SK-N-SH treated with all-trans-retinoic acid at 6 μM for 48 hours (cell line): Measurements from ENCODE around the gene KIAA0513.

Experiments
- ATAC-seq: fragments of 200-7000 bp; cut with Tn5 transposase; 3 replicates; pipeline ENCODE4 v1.9.1; 2020; ENCODE audit warnings: mild to moderate bottlenecking, moderate library complexity
- ESRRG ChIP-seq: fragments of 250-450 bp; sonication (Bioruptor Pico); IDR thresholded peaks from 2 replicates; pipeline ENCODE4 v1.6.1; 2021; ENCODE audit warnings: mild to moderate bottlenecking
- GLIS3 ChIP-seq: fragments of 250-450 bp; sonication (Bioruptor Pico); IDR thresholded peaks from 2 replicates; pipeline ENCODE4 v1.5.0; 2020; ENCODE audit warnings: mild to moderate bottlenecking, moderate library complexity
- ISL1 ChIP-seq: fragments of 250-450 bp; sonication (Bioruptor Pico); IDR thresholded peaks from 2 replicates; pipeline ENCODE4 v2.1.2; 2022; ENCODE audit warnings: mild to moderate bottlenecking, moderate library complexity
- PPARA ChIP-seq: fragments of 250-450 bp; sonication (Bioruptor Pico); IDR thresholded peaks from 2 replicates; pipeline ENCODE4 v1.5.0; 2020; ENCODE audit warnings: mild to moderate bottlenecking, borderline replicate concordance
- RARB ChIP-seq: fragments of 250-450 bp; sonication (Bioruptor Pico); IDR thresholded peaks from 2 replicates; pipeline ENCODE4 v1.8.0; 2021; ENCODE audit warnings: mild to moderate bottlenecking, moderate library complexity
- SNAI2 ChIP-seq: fragments of 250-450 bp; sonication (Bioruptor Pico); IDR thresholded peaks from 2 replicates; pipeline ENCODE4 v1.5.0; 2020; ENCODE audit warnings: mild to moderate bottlenecking, moderate library complexity
- TCF4 ChIP-seq: fragments of 250-450 bp; sonication (Bioruptor Pico); IDR thresholded peaks from 2 replicates; pipeline ENCODE4 v1.8.0; 2021; ENCODE audit warnings: mild to moderate bottlenecking, moderate library complexity, borderline replicate concordance
- ZC3H10 ChIP-seq: fragments of 250-450 bp; sonication (Bioruptor Pico); IDR thresholded peaks from 2 replicates; pipeline ENCODE4 v1.5.1; 2021; ENCODE audit warnings: mild to moderate bottlenecking, moderate library complexity
- ZFP30 ChIP-seq: fragments of 450-650 bp; formaldehyde crosslinking; IDR thresholded peaks from 2 replicates; pipeline ENCODE4 v1.5.0; 2022; ENCODE audit warnings: mild to moderate bottlenecking, moderate library complexity
- ZNF70 ChIP-seq: fragments of 450-650 bp; formaldehyde crosslinking; IDR thresholded peaks from 2 replicates; pipeline ENCODE4 v1.5.0; 2020; ENCODE audit warnings: mild to moderate bottlenecking, moderate library complexity
- TF ChIP-seq, protein P1 (sequence below): fragments of 250-450 bp; sonication (Bioruptor Pico); IDR thresholded peaks from 2 replicates; pipeline ENCODE4 v1.5.0; 2020; ENCODE audit warnings: mild to moderate bottlenecking, moderate library complexity
- TF ChIP-seq, protein P2 (sequence below): fragments of 250-450 bp; sonication (Bioruptor Pico); IDR thresholded peaks from 2 replicates; pipeline ENCODE4 v1.8.0; 2021; ENCODE audit warnings: low read depth, mild to moderate bottlenecking, moderate library complexity, borderline replicate concordance
- TF ChIP-seq, protein P3 (sequence below): fragments of 250-450 bp; sonication (Bioruptor Pico); IDR thresholded peaks from 2 replicates; pipeline ENCODE4 v1.5.1; 2021; ENCODE audit warnings: mild to moderate bottlenecking, moderate library complexity
- TF ChIP-seq, protein P4 (sequence below): fragments of 250-450 bp; sonication (Bioruptor Pico); IDR thresholded peaks from 2 replicates; pipeline ENCODE4 v1.5.1; 2020; ENCODE audit warnings: low read depth, mild to moderate bottlenecking, moderate library complexity
- TF ChIP-seq, protein P5 (sequence below): fragments of 250-450 bp; sonication (Bioruptor Pico); IDR thresholded peaks from 2 replicates; pipeline ENCODE4 v1.8.0; 2020; ENCODE audit warnings: mild to moderate bottlenecking, moderate library complexity, borderline replicate concordance

The KIAA0513 gene

DNA sequence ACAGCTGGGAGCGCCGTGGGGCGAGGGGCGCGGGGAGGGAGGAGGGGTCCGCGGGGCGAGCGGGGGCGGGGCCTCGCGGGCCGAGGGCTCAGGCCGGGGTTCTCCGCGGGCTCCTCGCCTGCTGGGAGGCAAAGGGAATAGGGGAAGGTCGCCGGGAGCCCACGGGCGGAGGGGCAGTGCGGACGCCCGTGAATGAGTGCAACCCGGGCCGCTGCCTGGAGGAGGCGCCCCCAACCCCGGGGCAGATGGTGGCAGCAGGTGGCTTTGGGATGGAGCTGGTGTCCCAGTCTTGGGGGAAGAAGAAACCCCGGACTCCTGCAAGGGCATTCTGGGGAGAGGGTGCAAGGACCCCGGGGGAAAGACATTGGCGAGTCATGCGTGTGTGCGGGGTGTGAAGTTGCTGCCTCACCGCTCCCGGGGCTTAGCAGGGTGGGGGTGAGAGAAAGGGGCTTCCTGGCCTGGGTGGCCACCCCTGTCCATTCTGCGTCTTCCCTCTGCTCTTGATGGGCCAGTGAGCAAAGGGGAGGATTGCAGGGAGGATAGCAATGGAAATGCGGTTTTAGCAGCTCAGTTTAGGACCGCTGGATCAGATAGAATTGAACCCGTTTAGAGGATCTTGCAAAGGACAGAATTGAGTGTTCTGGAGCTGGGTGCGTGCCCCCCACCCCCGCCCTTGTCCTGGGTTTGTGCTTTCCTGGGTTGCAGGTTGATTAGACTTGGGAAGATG, 526 bp downstream of the KIAA0513 start:
- TF ChIP-seq TCF4 (CRISPR knock-in tag) (no peak), SNAI2 (CRISPR knock-in tag) (no peak), PPARA (CRISPR knock-in tag) (no peak), ISL1 (CRISPR knock-in tag) (no peak), ZFP30 (CRISPR knock-in tag) (no peak), ESRRG (CRISPR knock-in tag) (no peak), ZNF70 (CRISPR knock-in tag) (no peak)
- TF ChIP-seq, protein P1, sequence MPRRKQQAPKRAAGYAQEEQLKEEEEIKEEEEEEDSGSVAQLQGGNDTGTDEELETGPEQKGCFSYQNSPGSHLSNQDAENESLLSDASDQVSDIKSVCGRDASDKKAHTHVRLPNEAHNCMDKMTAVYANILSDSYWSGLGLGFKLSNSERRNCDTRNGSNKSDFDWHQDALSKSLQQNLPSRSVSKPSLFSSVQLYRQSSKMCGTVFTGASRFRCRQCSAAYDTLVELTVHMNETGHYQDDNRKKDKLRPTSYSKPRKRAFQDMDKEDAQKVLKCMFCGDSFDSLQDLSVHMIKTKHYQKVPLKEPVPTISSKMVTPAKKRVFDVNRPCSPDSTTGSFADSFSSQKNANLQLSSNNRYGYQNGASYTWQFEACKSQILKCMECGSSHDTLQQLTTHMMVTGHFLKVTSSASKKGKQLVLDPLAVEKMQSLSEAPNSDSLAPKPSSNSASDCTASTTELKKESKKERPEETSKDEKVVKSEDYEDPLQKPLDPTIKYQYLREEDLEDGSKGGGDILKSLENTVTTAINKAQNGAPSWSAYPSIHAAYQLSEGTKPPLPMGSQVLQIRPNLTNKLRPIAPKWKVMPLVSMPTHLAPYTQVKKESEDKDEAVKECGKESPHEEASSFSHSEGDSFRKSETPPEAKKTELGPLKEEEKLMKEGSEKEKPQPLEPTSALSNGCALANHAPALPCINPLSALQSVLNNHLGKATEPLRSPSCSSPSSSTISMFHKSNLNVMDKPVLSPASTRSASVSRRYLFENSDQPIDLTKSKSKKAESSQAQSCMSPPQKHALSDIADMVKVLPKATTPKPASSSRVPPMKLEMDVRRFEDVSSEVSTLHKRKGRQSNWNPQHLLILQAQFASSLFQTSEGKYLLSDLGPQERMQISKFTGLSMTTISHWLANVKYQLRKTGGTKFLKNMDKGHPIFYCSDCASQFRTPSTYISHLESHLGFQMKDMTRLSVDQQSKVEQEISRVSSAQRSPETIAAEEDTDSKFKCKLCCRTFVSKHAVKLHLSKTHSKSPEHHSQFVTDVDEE (CRISPR knock-in tag) = no peak
- TF ChIP-seq, protein P2, sequence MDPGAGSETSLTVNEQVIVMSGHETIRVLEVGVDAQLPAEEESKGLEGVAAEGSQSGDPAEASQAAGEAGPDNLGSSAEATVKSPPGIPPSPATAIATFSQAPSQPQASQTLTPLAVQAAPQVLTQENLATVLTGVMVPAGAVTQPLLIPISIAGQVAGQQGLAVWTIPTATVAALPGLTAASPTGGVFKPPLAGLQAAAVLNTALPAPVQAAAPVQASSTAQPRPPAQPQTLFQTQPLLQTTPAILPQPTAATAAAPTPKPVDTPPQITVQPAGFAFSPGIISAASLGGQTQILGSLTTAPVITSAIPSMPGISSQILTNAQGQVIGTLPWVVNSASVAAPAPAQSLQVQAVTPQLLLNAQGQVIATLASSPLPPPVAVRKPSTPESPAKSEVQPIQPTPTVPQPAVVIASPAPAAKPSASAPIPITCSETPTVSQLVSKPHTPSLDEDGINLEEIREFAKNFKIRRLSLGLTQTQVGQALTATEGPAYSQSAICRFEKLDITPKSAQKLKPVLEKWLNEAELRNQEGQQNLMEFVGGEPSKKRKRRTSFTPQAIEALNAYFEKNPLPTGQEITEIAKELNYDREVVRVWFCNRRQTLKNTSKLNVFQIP (CRISPR knock-in tag) = no peak
- TF ChIP-seq, protein P3, sequence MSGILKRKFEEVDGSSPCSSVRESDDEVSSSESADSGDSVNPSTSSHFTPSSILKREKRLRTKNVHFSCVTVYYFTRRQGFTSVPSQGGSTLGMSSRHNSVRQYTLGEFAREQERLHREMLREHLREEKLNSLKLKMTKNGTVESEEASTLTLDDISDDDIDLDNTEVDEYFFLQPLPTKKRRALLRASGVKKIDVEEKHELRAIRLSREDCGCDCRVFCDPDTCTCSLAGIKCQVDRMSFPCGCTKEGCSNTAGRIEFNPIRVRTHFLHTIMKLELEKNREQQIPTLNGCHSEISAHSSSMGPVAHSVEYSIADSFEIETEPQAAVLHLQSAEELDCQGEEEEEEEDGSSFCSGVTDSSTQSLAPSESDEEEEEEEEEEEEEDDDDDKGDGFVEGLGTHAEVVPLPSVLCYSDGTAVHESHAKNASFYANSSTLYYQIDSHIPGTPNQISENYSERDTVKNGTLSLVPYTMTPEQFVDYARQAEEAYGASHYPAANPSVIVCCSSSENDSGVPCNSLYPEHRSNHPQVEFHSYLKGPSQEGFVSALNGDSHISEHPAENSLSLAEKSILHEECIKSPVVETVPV (CRISPR knock-in tag) = no peak
- ATAC-seq = peak; percentile 30

DNA sequence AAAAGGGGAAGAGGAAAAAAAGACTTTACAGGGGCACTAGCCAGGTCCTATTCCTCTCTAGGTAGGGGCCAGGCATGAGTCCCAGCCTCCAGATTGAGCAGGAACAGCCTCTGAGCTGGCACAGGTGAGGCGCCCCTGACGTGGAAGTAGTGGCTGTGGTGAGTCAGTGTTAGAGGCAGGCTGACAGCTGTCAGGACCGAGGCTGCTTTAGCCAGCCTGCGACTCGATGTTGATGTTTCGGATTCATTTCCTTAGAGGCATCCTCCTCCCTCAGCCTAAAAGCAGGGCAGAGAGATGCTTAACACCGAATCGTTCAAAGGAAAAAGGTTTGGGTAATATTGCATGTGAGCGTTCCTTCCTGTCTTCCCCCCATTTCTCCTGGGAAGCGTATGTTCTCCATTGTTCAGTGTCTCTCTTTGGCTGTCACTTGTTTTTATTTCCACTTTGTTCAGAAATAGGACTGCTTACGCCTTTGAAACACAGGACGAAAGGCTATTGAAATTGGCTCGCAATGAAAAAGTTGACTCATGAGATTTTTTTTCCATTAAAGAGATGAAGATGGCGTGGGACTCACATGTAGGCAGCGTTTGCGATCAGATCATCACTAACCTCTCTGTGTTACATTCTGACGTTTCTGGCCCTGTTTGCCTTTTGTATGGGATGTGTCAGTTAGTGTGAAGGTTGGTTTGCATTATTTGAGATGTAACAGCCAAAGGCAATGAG, 1.3 kb downstream of the KIAA0513 start:
- peak; percentile 61 for ATAC-seq
- TF ChIP-seq ESRRG (CRISPR knock-in tag) (no peak), PPARA (CRISPR knock-in tag) (no peak)

DNA sequence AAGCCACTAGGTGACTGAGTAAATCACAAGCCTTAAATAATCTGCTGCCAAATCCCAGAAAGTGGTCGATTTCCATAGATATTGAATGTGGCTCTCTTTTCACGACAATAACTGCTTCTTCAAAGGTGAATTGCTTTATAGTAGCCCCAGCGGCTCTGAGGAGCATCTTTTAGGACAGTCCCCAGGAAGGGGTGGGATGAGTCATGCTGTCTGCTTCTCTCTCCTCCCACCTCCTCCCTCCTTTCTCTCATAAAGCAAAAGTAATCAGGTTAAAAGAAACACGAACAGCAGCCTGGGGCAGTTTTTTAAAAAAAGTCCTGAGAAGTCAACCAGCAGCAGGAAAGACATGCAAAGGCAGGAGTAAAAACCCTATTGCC, 1.8 kb downstream of the KIAA0513 start:
- no peak for TF ChIP-seq SNAI2 (CRISPR knock-in tag)
- TF ChIP-seq, protein P4, sequence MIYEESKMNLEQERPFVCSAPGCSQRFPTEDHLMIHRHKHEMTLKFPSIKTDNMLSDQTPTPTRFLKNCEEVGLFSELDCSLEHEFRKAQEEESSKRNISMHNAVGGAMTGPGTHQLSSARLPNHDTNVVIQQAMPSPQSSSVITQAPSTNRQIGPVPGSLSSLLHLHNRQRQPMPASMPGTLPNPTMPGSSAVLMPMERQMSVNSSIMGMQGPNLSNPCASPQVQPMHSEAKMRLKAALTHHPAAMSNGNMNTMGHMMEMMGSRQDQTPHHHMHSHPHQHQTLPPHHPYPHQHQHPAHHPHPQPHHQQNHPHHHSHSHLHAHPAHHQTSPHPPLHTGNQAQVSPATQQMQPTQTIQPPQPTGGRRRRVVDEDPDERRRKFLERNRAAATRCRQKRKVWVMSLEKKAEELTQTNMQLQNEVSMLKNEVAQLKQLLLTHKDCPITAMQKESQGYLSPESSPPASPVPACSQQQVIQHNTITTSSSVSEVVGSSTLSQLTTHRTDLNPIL (CRISPR knock-in tag) = no peak
- TF ChIP-seq, protein P5, sequence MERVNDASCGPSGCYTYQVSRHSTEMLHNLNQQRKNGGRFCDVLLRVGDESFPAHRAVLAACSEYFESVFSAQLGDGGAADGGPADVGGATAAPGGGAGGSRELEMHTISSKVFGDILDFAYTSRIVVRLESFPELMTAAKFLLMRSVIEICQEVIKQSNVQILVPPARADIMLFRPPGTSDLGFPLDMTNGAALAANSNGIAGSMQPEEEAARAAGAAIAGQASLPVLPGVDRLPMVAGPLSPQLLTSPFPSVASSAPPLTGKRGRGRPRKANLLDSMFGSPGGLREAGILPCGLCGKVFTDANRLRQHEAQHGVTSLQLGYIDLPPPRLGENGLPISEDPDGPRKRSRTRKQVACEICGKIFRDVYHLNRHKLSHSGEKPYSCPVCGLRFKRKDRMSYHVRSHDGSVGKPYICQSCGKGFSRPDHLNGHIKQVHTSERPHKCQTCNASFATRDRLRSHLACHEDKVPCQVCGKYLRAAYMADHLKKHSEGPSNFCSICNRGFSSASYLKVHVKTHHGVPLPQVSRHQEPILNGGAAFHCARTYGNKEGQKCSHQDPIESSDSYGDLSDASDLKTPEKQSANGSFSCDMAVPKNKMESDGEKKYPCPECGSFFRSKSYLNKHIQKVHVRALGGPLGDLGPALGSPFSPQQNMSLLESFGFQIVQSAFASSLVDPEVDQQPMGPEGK (CRISPR knock-in tag) = no peak
- TF ChIP-seq ZC3H10 (CRISPR knock-in tag) = no peak
- TF ChIP-seq TCF4 (CRISPR knock-in tag) = no peak
- TF ChIP-seq ESRRG (CRISPR knock-in tag) = no peak
- TF ChIP-seq GLIS3 (CRISPR knock-in tag) = no peak
- no peak for TF ChIP-seq ISL1 (CRISPR knock-in tag)
- no peak for TF ChIP-seq ZFP30 (CRISPR knock-in tag)
- TF ChIP-seq, protein P3 (CRISPR knock-in tag) = no peak
- no peak for TF ChIP-seq ZNF70 (CRISPR knock-in tag)
- TF ChIP-seq, protein P1 (CRISPR knock-in tag) = no peak
- TF ChIP-seq RARB (CRISPR knock-in tag) = no peak
- no peak for TF ChIP-seq PPARA (CRISPR knock-in tag)
- ATAC-seq = peak; percentile 70
